NOMO-1 (cell line): Measurements from ENCODE around the gene NSMF.

Experiments used
- DNase-seq, 2 experiments: peaks; one replicate each; lab custom pipeline; 2025; ENCODE audit not compliant: unreplicated experiment in 2 of 2; lab: John Stamatoyannopoulos, UW

Gene NSMF

GRCh38 chr9:137459152-137459600 lies at the start of gene NSMF:
TSS of gene NSMF (minus strand) at chr9:137459334. CDS start at chr9:137459102, 232 bp downstream.
- DNase-seq, result peak; percentile 90 to 98

- no peak for DNase-seq
Measured at GRCh38 chr9:137506702-137507171, 47.6 kb upstream of the NSMF start.

GRCh38 chr9:137506274-137506673 lies 47.1 kb upstream of the NSMF start:
- DNase-seq, result no peak

GRCh38 chr9:137505421-137506140 lies 46.4 kb upstream of the NSMF start:
- DNase-seq, result no peak

- DNase-seq, result no peak
Measured at GRCh38 chr9:137504432-137504777, 45.3 kb upstream of the NSMF start.

GRCh38 chr9:137502008-137502911 lies 43.1 kb upstream of the NSMF start:
- DNase-seq, result no peak

- DNase-seq, result no peak
Measured at GRCh38 chr9:137501457-137501856, 42.3 kb upstream of the NSMF start.

- no peak for DNase-seq
Measured at GRCh38 chr9:137500666-137501397, 41.7 kb upstream of the NSMF start.

- DNase-seq, result no peak
Measured at GRCh38 chr9:137499858-137500661, 40.9 kb upstream of the NSMF start.

- DNase-seq, result no peak
Measured at GRCh38 chr9:137499416-137499815, 40.3 kb upstream of the NSMF start.

GRCh38 chr9:137498720-137499150 lies 39.6 kb upstream of the NSMF start:
- DNase-seq, result no peak

- no peak for DNase-seq
Measured at GRCh38 chr9:137497921-137498719, 39.0 kb upstream of the NSMF start.

GRCh38 chr9:137496601-137497375 lies 37.7 kb upstream of the NSMF start:
- DNase-seq, result no peak

- no peak for DNase-seq
Measured at GRCh38 chr9:137494550-137495351, 35.6 kb upstream of the NSMF start.

- DNase-seq, result peak; percentile 85 to 87
Measured at GRCh38 chr9:137494104-137494544, 35.0 kb upstream of the NSMF start.

GRCh38 chr9:137493364-137494103 lies 34.4 kb upstream of the NSMF start:
- no peak for DNase-seq
